SU-DHL-6 (cell line): Measurements from ENCODE around the gene CACNG7.

Experiments
- CTCF ChIP-seq: fragments of 200-600 bp; sonication (generic); IDR thresholded peaks from one replicate; pipeline ENCODE4 v1.5.1; 2017; ENCODE audit warnings: antibody characterized with exemption, mild to moderate bottlenecking, low read length, moderate library complexity; ENCODE audit not compliant: insufficient read depth, poor library complexity, severe bottlenecking
- EZH2phosphoT487 ChIP-seq: fragments of 200-600 bp; sonication (generic), shearing (Covaris generic); conservative IDR thresholded peaks from 2 replicates; pipeline ENCODE4 v1.6.1; 2018; ENCODE audit warnings: mild to moderate bottlenecking, antibody characterized with exemption, low read length, moderate library complexity, mixed read lengths

GRCh38 chr19:53892301-53892980 is 16.6 kb upstream of the CACNG7 start:
- no peak for TF ChIP-seq CTCF
- TF ChIP-seq EZH2phosphoT487 = no peak
